ENCODE data around the gene RPP21.

The RPP21 gene

GRCh38 chr6:30344868-30345671 lies at the start of gene RPP21:
Gene RPP21 (plus strand): TSS chr6:30345156. CDS start chr6:30345172, 16 bp downstream.
- H3K36me3 ChIP-seq (ENCODE audit: control insufficient read depth in 5 of 5, insufficient read depth in 5 of 5, low read length in 5 of 5) = peaks cover 8 to 37% (median 26%) of the 10 kb centered on the region in 5 donors
- H3K9ac ChIP-seq (ENCODE audit: low read length in 5 of 5) = peak within 1 kb of the TSS in 4 of 5 donors; percentile 70 to 80 (median 72)
- H3K4me3 ChIP-seq (ENCODE audit: low read depth in 1 of 5, low read length in 5 of 5) = peak within 1 kb of the TSS; percentile 49 to 90 (median 87)
- H3K27me3 ChIP-seq (ENCODE audit: control insufficient read depth in 5 of 5, insufficient read depth in 4 of 5, low read length in 5 of 5) = no peaks in the 10 kb centered on the region
- peak within 1 kb of the TSS; percentile 55 for H3K27ac ChIP-seq (ENCODE audit: low read depth, low read length)
- peaks cover 0 to 12% (median 11%) of the 10 kb centered on the region in 5 donors for H3K4me1 ChIP-seq (ENCODE audit: control insufficient read depth in 5 of 5, insufficient read depth in 5 of 5, low read length in 5 of 5)
- H3K9me3 ChIP-seq (ENCODE audit: control insufficient read depth in 5 of 5, low read length in 5 of 5) = no peaks in the 10 kb centered on the region

- no peak overlapping the region for H3K9ac ChIP-seq (ENCODE audit: low read length in 5 of 5)
- no peaks in the 10 kb centered on the region for H3K4me1 ChIP-seq (ENCODE audit: control insufficient read depth in 5 of 5, insufficient read depth in 5 of 5, low read length in 5 of 5)
- H3K36me3 ChIP-seq (ENCODE audit: control insufficient read depth in 5 of 5, insufficient read depth in 5 of 5, low read length in 5 of 5) = peaks cover 18 to 52% (median 36%) of the 10 kb centered on the region in 5 donors
- no peak overlapping the region for H3K27ac ChIP-seq (ENCODE audit: low read depth, low read length)
- H3K27me3 ChIP-seq (ENCODE audit: control insufficient read depth in 5 of 5, insufficient read depth in 4 of 5, low read length in 5 of 5) = no peaks in the 10 kb centered on the region
- no peaks in the 10 kb centered on the region for H3K9me3 ChIP-seq (ENCODE audit: control insufficient read depth in 5 of 5, low read length in 5 of 5)
- H3K4me3 ChIP-seq (ENCODE audit: low read depth in 1 of 5, low read length in 5 of 5) = no peak overlapping the region
Observed at GRCh38 chr6:30295837-30296236, 49.1 kb upstream of the RPP21 start.

- Histone ChIP-seq H3K9ac (ENCODE audit: low read length in 5 of 5) (no peak overlapping the region), H3K4me1 (ENCODE audit: control insufficient read depth in 5 of 5, insufficient read depth in 5 of 5, low read length in 5 of 5) (no peaks in the 10 kb centered on the region), H3K9me3 (ENCODE audit: control insufficient read depth in 5 of 5, low read length in 5 of 5) (peaks cover 0 to 3% (median 0%) of the 10 kb centered on the region in 5 donors), H3K27ac (ENCODE audit: low read depth, low read length) (no peak overlapping the region), H3K4me3 (ENCODE audit: low read depth in 1 of 5, low read length in 5 of 5) (no peak overlapping the region), H3K36me3 (ENCODE audit: control insufficient read depth in 5 of 5, insufficient read depth in 5 of 5, low read length in 5 of 5) (peaks cover 0 to 24% (median 5%) of the 10 kb centered on the region in 5 donors), H3K27me3 (ENCODE audit: control insufficient read depth in 5 of 5, insufficient read depth in 4 of 5, low read length in 5 of 5) (no peaks in the 10 kb centered on the region)
Observed at GRCh38 chr6:30304002-30304401, 41.0 kb upstream of the RPP21 start.

- peaks cover 0 to 28% (median 16%) of the 10 kb centered on the region in 5 donors for H3K36me3 ChIP-seq (ENCODE audit: control insufficient read depth in 5 of 5, insufficient read depth in 5 of 5, low read length in 5 of 5)
- no peak overlapping the region for H3K9ac ChIP-seq (ENCODE audit: low read length in 5 of 5)
- H3K27me3 ChIP-seq (ENCODE audit: control insufficient read depth in 5 of 5, insufficient read depth in 4 of 5, low read length in 5 of 5) = no peaks in the 10 kb centered on the region
- H3K4me1 ChIP-seq (ENCODE audit: control insufficient read depth in 5 of 5, insufficient read depth in 5 of 5, low read length in 5 of 5) = peaks cover 0 to 10% (median 6%) of the 10 kb centered on the region in 5 donors
- H3K27ac ChIP-seq (ENCODE audit: low read depth, low read length) = no peak overlapping the region
- no peak overlapping the region for H3K4me3 ChIP-seq (ENCODE audit: low read depth in 1 of 5, low read length in 5 of 5)
- H3K9me3 ChIP-seq (ENCODE audit: control insufficient read depth in 5 of 5, low read length in 5 of 5) = no peaks in the 10 kb centered on the region
Observed at GRCh38 chr6:30311101-30311500, 33.9 kb upstream of the RPP21 start.

- no peak overlapping the region for H3K4me3 ChIP-seq (ENCODE audit: low read depth in 1 of 5, low read length in 5 of 5)
- H3K9ac ChIP-seq (ENCODE audit: low read length in 5 of 5) = no peak overlapping the region
- no peaks in the 10 kb centered on the region for H3K27me3 ChIP-seq (ENCODE audit: control insufficient read depth in 5 of 5, insufficient read depth in 4 of 5, low read length in 5 of 5)
- H3K9me3 ChIP-seq (ENCODE audit: control insufficient read depth in 5 of 5, low read length in 5 of 5) = no peaks in the 10 kb centered on the region
- no peak overlapping the region for H3K27ac ChIP-seq (ENCODE audit: low read depth, low read length)
- peaks cover 0 to 10% (median 6%) of the 10 kb centered on the region in 5 donors for H3K4me1 ChIP-seq (ENCODE audit: control insufficient read depth in 5 of 5, insufficient read depth in 5 of 5, low read length in 5 of 5)
- H3K36me3 ChIP-seq (ENCODE audit: control insufficient read depth in 5 of 5, insufficient read depth in 5 of 5, low read length in 5 of 5) = peaks cover 3 to 31% (median 21%) of the 10 kb centered on the region in 5 donors
Observed at GRCh38 chr6:30311671-30312070, 33.3 kb upstream of the RPP21 start.

GRCh38 chr6:30312266-30312665 lies 32.7 kb upstream of the RPP21 start:
- H3K27ac ChIP-seq (ENCODE audit: low read depth, low read length) = no peak overlapping the region
- H3K36me3 ChIP-seq (ENCODE audit: control insufficient read depth in 5 of 5, insufficient read depth in 5 of 5, low read length in 5 of 5) = peaks cover 5 to 31% (median 21%) of the 10 kb centered on the region in 5 donors
- H3K4me1 ChIP-seq (ENCODE audit: control insufficient read depth in 5 of 5, insufficient read depth in 5 of 5, low read length in 5 of 5) = peaks cover 0 to 10% (median 6%) of the 10 kb centered on the region in 5 donors
- no peaks in the 10 kb centered on the region for H3K9me3 ChIP-seq (ENCODE audit: control insufficient read depth in 5 of 5, low read length in 5 of 5)
- H3K27me3 ChIP-seq (ENCODE audit: control insufficient read depth in 5 of 5, insufficient read depth in 4 of 5, low read length in 5 of 5) = no peaks in the 10 kb centered on the region
- no peak overlapping the region for H3K4me3 ChIP-seq (ENCODE audit: low read depth in 1 of 5, low read length in 5 of 5)
- H3K9ac ChIP-seq (ENCODE audit: low read length in 5 of 5) = no peak overlapping the region

- H3K4me1 ChIP-seq (ENCODE audit: control insufficient read depth in 5 of 5, insufficient read depth in 5 of 5, low read length in 5 of 5) = peaks cover 0 to 10% (median 6%) of the 10 kb centered on the region in 5 donors
- H3K9me3 ChIP-seq (ENCODE audit: control insufficient read depth in 5 of 5, low read length in 5 of 5) = no peaks in the 10 kb centered on the region
- H3K27me3 ChIP-seq (ENCODE audit: control insufficient read depth in 5 of 5, insufficient read depth in 4 of 5, low read length in 5 of 5) = no peaks in the 10 kb centered on the region
- no peak overlapping the region for H3K4me3 ChIP-seq (ENCODE audit: low read depth in 1 of 5, low read length in 5 of 5)
- peaks cover 5 to 31% (median 21%) of the 10 kb centered on the region in 5 donors for H3K36me3 ChIP-seq (ENCODE audit: control insufficient read depth in 5 of 5, insufficient read depth in 5 of 5, low read length in 5 of 5)
- H3K9ac ChIP-seq (ENCODE audit: low read length in 5 of 5) = no peak overlapping the region
- H3K27ac ChIP-seq (ENCODE audit: low read depth, low read length) = no peak overlapping the region
Observed at GRCh38 chr6:30312676-30313321, 32.2 kb upstream of the RPP21 start.

GRCh38 chr6:30315156-30315555 lies 29.8 kb upstream of the RPP21 start:
- H3K27me3 ChIP-seq (ENCODE audit: control insufficient read depth in 5 of 5, insufficient read depth in 4 of 5, low read length in 5 of 5) = no peaks in the 10 kb centered on the region
- H3K9me3 ChIP-seq (ENCODE audit: control insufficient read depth in 5 of 5, low read length in 5 of 5) = no peaks in the 10 kb centered on the region
- no peak overlapping the region for H3K4me3 ChIP-seq (ENCODE audit: low read depth in 1 of 5, low read length in 5 of 5)
- peaks cover 0 to 11% (median 6%) of the 10 kb centered on the region in 5 donors for H3K4me1 ChIP-seq (ENCODE audit: control insufficient read depth in 5 of 5, insufficient read depth in 5 of 5, low read length in 5 of 5)
- no peak overlapping the region for H3K9ac ChIP-seq (ENCODE audit: low read length in 5 of 5)
- no peak overlapping the region for H3K27ac ChIP-seq (ENCODE audit: low read depth, low read length)
- peaks cover 5 to 29% (median 21%) of the 10 kb centered on the region in 5 donors for H3K36me3 ChIP-seq (ENCODE audit: control insufficient read depth in 5 of 5, insufficient read depth in 5 of 5, low read length in 5 of 5)

- no peaks in the 10 kb centered on the region for H3K9me3 ChIP-seq (ENCODE audit: control insufficient read depth in 5 of 5, low read length in 5 of 5)
- peaks cover 5 to 23% (median 18%) of the 10 kb centered on the region in 5 donors for H3K36me3 ChIP-seq (ENCODE audit: control insufficient read depth in 5 of 5, insufficient read depth in 5 of 5, low read length in 5 of 5)
- no peaks in the 10 kb centered on the region for H3K27me3 ChIP-seq (ENCODE audit: control insufficient read depth in 5 of 5, insufficient read depth in 4 of 5, low read length in 5 of 5)
- H3K4me1 ChIP-seq (ENCODE audit: control insufficient read depth in 5 of 5, insufficient read depth in 5 of 5, low read length in 5 of 5) = peaks cover 0 to 27% (median 21%) of the 10 kb centered on the region in 5 donors
- H3K4me3 ChIP-seq (ENCODE audit: low read depth in 1 of 5, low read length in 5 of 5) = no peak overlapping the region
- H3K9ac ChIP-seq (ENCODE audit: low read length in 5 of 5) = no peak overlapping the region
- no peak overlapping the region for H3K27ac ChIP-seq (ENCODE audit: low read depth, low read length)
Observed at GRCh38 chr6:30317913-30318589, 26.9 kb upstream of the RPP21 start.
